Stimulated activated naive CD8-positive, alpha-beta T cell treated with anti-CD3 and anti-CD28 coated beads, Interleukin-15, Interleukin-2, amounts not matched to agents 100 ng/mL and 50 ng/mL, for 24 hours (primary cell): ENCODE results near the gene LHX8.
"Not testable (repeated sequence)": the region's sequence is repeated elsewhere in the genome, so short reads cannot be mapped to it uniquely, and the experiment has no call there.

ENCODE experiments used
- H3K27ac Mint-ChIP-seq: one replicate; pipeline ENCODE4 v1.8.0; 2021; ENCODE audit warnings: mild to moderate bottlenecking, mixed read lengths
- H3K27me3 Mint-ChIP-seq: one replicate; pipeline ENCODE4 v1.8.0; 2021; ENCODE audit warnings: mixed read lengths
- H3K36me3 Mint-ChIP-seq: one replicate; pipeline ENCODE4 v1.8.0; 2021; ENCODE audit warnings: low read depth, mixed read lengths
- H3K4me1 Mint-ChIP-seq: one replicate; pipeline ENCODE4 v1.8.0; 2021; ENCODE audit warnings: low read depth, mixed read lengths
- H3K4me3 Mint-ChIP-seq: one replicate; pipeline ENCODE4 v1.8.0; 2021; ENCODE audit warnings: mild to moderate bottlenecking, mixed read lengths
- H3K9me3 Mint-ChIP-seq: one replicate; pipeline ENCODE4 v1.8.0; 2021; ENCODE audit warnings: mixed read lengths

The LHX8 gene

DNA sequence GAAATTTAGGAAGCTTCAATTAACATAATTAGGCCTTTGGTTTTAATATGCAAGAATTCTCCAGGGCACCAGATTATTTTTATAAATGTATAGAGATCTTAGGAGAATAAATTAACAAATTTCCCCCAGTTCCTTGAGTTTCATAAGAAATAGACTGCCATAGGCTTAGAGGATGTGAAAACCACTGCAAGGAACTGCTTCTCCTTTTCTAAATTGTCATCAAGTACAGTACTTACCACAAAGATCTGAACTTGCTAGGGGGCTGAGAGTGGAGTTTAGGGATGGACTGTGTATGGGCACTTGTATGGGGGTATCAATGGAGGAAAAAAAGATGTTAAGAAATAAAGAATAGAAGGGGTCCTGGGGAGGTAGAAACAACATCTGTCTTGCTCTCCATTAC, 31.1 kb downstream of the LHX8 start:
- Mint-ChIP-seq H3K4me1 (no peaks in the 10 kb centered on the region), H3K27me3 (peaks cover under 1% of the 10 kb centered on the region), H3K4me3 (no peak overlapping the region), H3K36me3 (no peaks in the 10 kb centered on the region), H3K27ac (no peak overlapping the region), H3K9me3 (peaks cover 7% of the 10 kb centered on the region)

- Mint-ChIP-seq H3K9me3 (peaks cover 7% of the 10 kb centered on the region), H3K36me3 (no peaks in the 10 kb centered on the region), H3K4me1 (no peaks in the 10 kb centered on the region), H3K4me3 (no peak overlapping the region), H3K27ac (no peak overlapping the region), H3K27me3 (no peaks in the 10 kb centered on the region)
These were observed 32.6 kb downstream of the LHX8 start for GRCh38 chr1:75166821-75167220.

DNA sequence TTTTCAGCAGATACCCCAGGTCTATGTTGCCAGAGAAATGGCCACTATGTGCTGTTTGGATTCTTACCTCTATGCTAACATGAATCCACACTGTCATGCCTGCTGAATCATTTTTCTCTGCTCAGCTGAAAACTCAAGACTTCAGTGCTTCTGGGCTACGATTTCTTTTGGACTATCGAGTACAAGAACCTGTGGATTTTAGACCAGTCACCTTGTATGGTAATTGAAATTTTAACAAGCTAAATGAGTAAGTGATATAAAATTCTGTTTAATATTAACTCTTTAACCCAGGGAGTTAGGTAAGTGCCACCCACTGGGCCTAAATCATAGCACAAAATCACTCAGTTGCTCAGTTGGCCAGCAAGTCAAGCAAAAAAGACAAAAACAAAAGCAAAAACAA, 35.8 kb downstream of the LHX8 start:
- Mint-ChIP-seq H3K27ac (no peak overlapping the region), H3K36me3 (no peaks in the 10 kb centered on the region), H3K9me3 (peaks cover 7% of the 10 kb centered on the region), H3K27me3 (no peaks in the 10 kb centered on the region), H3K4me1 (no peaks in the 10 kb centered on the region), H3K4me3 (no peak overlapping the region)

DNA sequence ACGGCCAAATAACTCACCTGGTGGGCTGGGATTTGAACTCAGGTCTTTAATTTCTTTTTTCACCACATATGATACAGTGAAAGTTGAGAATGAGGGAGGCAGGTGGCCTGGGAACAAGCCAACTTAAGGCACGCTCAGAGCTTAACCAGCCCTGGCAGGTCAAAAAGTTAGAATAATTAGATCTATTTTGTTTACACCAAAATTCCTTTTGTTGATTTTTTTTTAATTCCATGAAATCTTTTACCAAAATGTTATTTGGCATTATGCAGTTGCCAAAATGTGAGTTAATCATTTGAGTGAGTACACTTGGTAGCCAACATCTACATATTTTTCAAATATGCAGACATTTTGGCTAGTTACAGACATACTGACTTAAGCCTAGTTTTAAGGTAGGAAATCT, 36.8 kb downstream of the LHX8 start:
- Mint-ChIP-seq H3K36me3 (no peaks in the 10 kb centered on the region), H3K27ac (no peak overlapping the region), H3K27me3 (no peaks in the 10 kb centered on the region), H3K4me3 (no peak overlapping the region), H3K4me1 (no peaks in the 10 kb centered on the region), H3K9me3 (peaks cover 7% of the 10 kb centered on the region)

GRCh38 chr1:75171876-75172275, 37.7 kb downstream of the LHX8 start:
- Mint-ChIP-seq H3K36me3 (no peaks in the 10 kb centered on the region), H3K9me3 (peaks cover 3% of the 10 kb centered on the region), H3K27me3 (no peaks in the 10 kb centered on the region), H3K4me3 (no peak overlapping the region), H3K4me1 (no peaks in the 10 kb centered on the region), H3K27ac (no peak overlapping the region)

DNA sequence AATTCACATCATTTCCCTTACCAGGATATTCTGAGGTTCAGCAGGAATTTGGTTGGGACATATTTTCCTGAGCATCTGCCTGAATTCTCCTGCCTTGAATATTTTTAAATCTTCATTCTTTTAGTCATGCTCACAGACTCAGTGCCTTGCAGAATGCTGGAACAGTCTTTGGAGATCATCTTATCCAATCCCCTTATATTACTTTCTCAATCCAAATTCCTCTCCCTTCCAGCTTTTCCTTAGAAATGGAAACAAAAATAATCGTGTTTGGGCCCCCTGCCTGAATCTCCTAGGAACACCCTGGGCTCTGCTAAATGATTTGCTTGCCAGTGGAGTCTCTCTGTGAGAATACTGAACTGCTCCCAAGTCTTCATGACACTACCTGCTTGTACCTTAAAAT, 38.4 kb downstream of the LHX8 start:
- Mint-ChIP-seq H3K27ac (no peak overlapping the region), H3K36me3 (no peaks in the 10 kb centered on the region), H3K4me3 (no peak overlapping the region), H3K27me3 (no peaks in the 10 kb centered on the region), H3K9me3 (peaks cover under 1% of the 10 kb centered on the region), H3K4me1 (no peaks in the 10 kb centered on the region)

- Mint-ChIP-seq H3K27me3 (no peaks in the 10 kb centered on the region), H3K9me3 (no peaks in the 10 kb centered on the region), H3K4me1 (no peaks in the 10 kb centered on the region), H3K4me3 (no peak overlapping the region), H3K27ac (no peak overlapping the region), H3K36me3 (no peaks in the 10 kb centered on the region)
These were observed 40.0 kb downstream of the LHX8 start for GRCh38 chr1:75174031-75174760.

- H3K36me3 Mint-ChIP-seq, H3K27me3 Mint-ChIP-seq, H3K4me3 Mint-ChIP-seq, H3K4me1 Mint-ChIP-seq, H3K27ac Mint-ChIP-seq, H3K9me3 Mint-ChIP-seq: not testable (repeated sequence)
These were observed 47.2 kb downstream of the LHX8 start for GRCh38 chr1:75181214-75181955.

DNA sequence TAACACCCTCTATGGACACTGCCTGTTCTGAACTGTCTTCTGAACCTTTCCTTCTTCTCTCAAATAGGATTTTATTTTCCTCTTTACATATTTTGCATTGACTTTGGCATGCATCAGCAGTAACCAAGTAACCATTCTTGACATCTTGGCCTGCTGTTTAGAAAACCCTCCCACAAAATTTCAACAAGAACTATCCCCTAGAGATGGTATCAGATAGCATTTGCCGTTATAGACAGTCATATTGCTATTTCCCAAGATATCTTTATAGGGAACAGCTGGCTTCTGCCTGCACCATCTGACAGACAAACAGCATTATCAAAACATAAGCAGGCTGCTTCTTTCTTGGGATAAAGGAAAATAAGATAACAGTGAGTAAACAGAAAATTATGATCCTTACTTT, 54.7 kb downstream of the LHX8 start:
- no peaks in the 10 kb centered on the region for H3K4me1 Mint-ChIP-seq
- no peak overlapping the region for H3K4me3 Mint-ChIP-seq
- H3K9me3 Mint-ChIP-seq = no peaks in the 10 kb centered on the region
- H3K27me3 Mint-ChIP-seq = peaks cover 7% of the 10 kb centered on the region
- no peaks in the 10 kb centered on the region for H3K36me3 Mint-ChIP-seq
- H3K27ac Mint-ChIP-seq = no peak overlapping the region

DNA sequence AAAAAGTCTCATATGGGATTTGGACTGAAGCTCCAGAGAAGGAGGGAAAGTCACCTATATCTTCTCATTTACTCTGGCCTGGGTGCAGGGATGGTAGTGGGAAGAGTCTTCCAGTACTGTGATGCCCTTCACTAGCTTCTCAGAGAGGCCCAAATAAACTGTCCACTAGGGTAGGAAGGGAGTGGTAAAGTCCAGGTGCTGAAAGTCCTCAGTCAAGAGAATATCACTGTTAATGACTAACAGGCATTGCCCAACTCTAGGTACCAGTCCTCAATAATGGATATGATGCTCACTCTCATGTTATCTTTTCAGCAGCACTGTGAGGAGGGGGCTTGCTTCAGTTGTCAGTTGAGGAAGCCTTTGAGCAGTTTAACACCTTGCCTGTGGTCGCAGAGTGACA, 64.0 kb downstream of the LHX8 start:
- Mint-ChIP-seq H3K4me1 (no peaks in the 10 kb centered on the region), H3K9me3 (no peaks in the 10 kb centered on the region), H3K4me3 (no peak overlapping the region), H3K36me3 (no peaks in the 10 kb centered on the region), H3K27me3 (peaks cover 7% of the 10 kb centered on the region), H3K27ac (no peak overlapping the region)

- no peaks in the 10 kb centered on the region for H3K9me3 Mint-ChIP-seq
These were observed 64.6 kb downstream of the LHX8 start for GRCh38 chr1:75198761-75199160.

GRCh38 chr1:75202751-75203150, 68.6 kb downstream of the LHX8 start:
- Mint-ChIP-seq H3K4me1 (no peaks in the 10 kb centered on the region), H3K9me3 (no peaks in the 10 kb centered on the region), H3K27ac (no peak overlapping the region), H3K36me3 (no peaks in the 10 kb centered on the region), H3K4me3 (no peak overlapping the region), H3K27me3 (no peaks in the 10 kb centered on the region)

More at GRCh38 chr1:75198761-75199160, 64.6 kb downstream of the LHX8 start:
- H3K36me3 Mint-ChIP-seq = no peaks in the 10 kb centered on the region
- H3K27ac Mint-ChIP-seq = no peak overlapping the region
- H3K4me1 Mint-ChIP-seq = no peaks in the 10 kb centered on the region
- no peak overlapping the region for H3K4me3 Mint-ChIP-seq
- peaks cover under 1% of the 10 kb centered on the region for H3K27me3 Mint-ChIP-seq

DNA sequence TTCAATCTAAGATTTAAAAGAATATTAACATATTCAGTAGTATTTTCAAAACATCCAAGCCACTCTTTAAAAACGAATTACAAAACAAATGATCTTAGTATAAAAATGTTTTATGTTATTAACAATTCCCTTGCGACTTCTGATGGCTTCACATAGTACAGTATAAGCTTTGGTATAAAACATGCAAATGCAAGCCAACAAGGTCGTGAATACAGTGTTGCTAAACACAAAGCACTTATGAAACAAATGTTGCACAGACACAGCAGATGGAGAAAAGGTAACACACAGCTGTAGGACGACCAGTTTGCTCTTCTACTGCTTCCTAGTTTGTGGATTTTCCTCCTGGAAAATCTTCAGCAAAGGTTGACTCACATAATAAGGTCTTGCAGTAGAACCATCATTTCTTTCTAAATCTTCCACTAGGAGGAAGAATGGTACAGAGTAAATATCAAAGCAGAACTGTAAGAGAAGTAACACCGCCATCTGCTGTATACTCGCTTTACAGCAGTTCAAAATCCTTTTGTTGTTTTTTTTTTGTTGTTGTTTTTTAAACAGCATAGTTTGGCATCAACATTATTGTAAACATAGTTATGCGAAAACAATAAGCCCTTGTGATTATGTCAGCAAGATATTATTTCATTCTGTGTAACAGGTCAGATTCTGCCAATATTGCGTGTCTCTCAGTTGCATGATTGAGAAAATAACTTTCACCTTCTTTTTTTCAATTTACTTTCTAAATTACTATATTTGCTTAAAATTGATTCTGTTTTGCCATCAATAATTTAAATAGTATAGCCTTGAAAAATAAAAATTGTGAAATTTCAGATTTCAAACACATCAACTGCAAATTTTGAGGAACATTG, 69.5 kb downstream of the LHX8 start:
- Mint-ChIP-seq H3K4me1 (no peaks in the 10 kb centered on the region), H3K4me3 (no peak overlapping the region), H3K36me3 (no peaks in the 10 kb centered on the region), H3K9me3 (no peaks in the 10 kb centered on the region), H3K27ac (no peak overlapping the region), H3K27me3 (no peaks in the 10 kb centered on the region)

- Mint-ChIP-seq H3K4me1 (no peaks in the 10 kb centered on the region), H3K27ac (no peak overlapping the region), H3K36me3 (no peaks in the 10 kb centered on the region), H3K27me3 (no peaks in the 10 kb centered on the region), H3K9me3 (no peaks in the 10 kb centered on the region), H3K4me3 (no peak overlapping the region)
These were observed 74.7 kb downstream of the LHX8 start for GRCh38 chr1:75208862-75209261.
